ENCODE data around the gene NR2F1. TPM values are rescaled to one million over a fixed set of nuclear protein-coding genes. Genes with fewer than 3 reads are reported as not detected.

NR2F1 gene
- polyA plus RNA-seq, 1 donor from 2014 or later, result 2.1 TPM

- Histone ChIP-seq H3K9ac (ENCODE audit: low read length) (peak overlapping the region; percentile 49), H3K27ac (ENCODE audit: low read length) (no peak overlapping the region), H2AFZ (ENCODE audit: low read depth, low read length) (no peak overlapping the region)
Observed at GRCh38 chr5:93583768-93584595, 960 bp downstream of the NR2F1 start.

GRCh38 chr5:93584596-93585040 is 1.6 kb downstream of the NR2F1 start:
- H4K20me1 ChIP-seq (ENCODE audit: insufficient read depth), result no peaks in the 10 kb centered on the region
- no peak for TF ChIP-seq EP300 (conservative IDR thresholded peaks at IDR 0.05; ENCODE audit: poor library complexity, severe bottlenecking)
- TF ChIP-seq EZH2 (IDR thresholded peaks at IDR 0.05; ENCODE audit: borderline replicate concordance, insufficient read depth, low read length, poor library complexity, severe bottlenecking), result no peak
- no peak for TF ChIP-seq POLR2AphosphoS5 (IDR thresholded peaks at IDR 0.05)
- TF ChIP-seq SMC3 (conservative IDR thresholded peaks at IDR 0.05; ENCODE audit: poor library complexity), result no peak
- TF ChIP-seq TAF1 (IDR thresholded peaks at IDR 0.05; ENCODE audit: low read depth), result no peak
- TF ChIP-seq RAD21 (conservative IDR thresholded peaks at IDR 0.05), result no peak
- TF ChIP-seq MXI1 (conservative IDR thresholded peaks at IDR 0.05; ENCODE audit: poor library complexity, severe bottlenecking), result no peak
- TF ChIP-seq, protein P1, sequence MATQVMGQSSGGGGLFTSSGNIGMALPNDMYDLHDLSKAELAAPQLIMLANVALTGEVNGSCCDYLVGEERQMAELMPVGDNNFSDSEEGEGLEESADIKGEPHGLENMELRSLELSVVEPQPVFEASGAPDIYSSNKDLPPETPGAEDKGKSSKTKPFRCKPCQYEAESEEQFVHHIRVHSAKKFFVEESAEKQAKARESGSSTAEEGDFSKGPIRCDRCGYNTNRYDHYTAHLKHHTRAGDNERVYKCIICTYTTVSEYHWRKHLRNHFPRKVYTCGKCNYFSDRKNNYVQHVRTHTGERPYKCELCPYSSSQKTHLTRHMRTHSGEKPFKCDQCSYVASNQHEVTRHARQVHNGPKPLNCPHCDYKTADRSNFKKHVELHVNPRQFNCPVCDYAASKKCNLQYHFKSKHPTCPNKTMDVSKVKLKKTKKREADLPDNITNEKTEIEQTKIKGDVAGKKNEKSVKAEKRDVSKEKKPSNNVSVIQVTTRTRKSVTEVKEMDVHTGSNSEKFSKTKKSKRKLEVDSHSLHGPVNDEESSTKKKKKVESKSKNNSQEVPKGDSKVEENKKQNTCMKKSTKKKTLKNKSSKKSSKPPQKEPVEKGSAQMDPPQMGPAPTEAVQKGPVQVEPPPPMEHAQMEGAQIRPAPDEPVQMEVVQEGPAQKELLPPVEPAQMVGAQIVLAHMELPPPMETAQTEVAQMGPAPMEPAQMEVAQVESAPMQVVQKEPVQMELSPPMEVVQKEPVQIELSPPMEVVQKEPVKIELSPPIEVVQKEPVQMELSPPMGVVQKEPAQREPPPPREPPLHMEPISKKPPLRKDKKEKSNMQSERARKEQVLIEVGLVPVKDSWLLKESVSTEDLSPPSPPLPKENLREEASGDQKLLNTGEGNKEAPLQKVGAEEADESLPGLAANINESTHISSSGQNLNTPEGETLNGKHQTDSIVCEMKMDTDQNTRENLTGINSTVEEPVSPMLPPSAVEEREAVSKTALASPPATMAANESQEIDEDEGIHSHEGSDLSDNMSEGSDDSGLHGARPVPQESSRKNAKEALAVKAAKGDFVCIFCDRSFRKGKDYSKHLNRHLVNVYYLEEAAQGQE (IDR thresholded peaks at IDR 0.05; ENCODE audit: borderline replicate concordance), result no peak
- TF ChIP-seq, protein P2, sequence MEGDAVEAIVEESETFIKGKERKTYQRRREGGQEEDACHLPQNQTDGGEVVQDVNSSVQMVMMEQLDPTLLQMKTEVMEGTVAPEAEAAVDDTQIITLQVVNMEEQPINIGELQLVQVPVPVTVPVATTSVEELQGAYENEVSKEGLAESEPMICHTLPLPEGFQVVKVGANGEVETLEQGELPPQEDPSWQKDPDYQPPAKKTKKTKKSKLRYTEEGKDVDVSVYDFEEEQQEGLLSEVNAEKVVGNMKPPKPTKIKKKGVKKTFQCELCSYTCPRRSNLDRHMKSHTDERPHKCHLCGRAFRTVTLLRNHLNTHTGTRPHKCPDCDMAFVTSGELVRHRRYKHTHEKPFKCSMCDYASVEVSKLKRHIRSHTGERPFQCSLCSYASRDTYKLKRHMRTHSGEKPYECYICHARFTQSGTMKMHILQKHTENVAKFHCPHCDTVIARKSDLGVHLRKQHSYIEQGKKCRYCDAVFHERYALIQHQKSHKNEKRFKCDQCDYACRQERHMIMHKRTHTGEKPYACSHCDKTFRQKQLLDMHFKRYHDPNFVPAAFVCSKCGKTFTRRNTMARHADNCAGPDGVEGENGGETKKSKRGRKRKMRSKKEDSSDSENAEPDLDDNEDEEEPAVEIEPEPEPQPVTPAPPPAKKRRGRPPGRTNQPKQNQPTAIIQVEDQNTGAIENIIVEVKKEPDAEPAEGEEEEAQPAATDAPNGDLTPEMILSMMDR (IDR thresholded peaks at IDR 0.05; ENCODE audit: poor library complexity, severe bottlenecking), result no peak

More at GRCh38 chr5:93583768-93584595, 960 bp downstream of the NR2F1 start:
- TF ChIP-seq MXI1 (conservative IDR thresholded peaks at IDR 0.05; ENCODE audit: poor library complexity, severe bottlenecking) (no peak), EP300 (conservative IDR thresholded peaks at IDR 0.05; ENCODE audit: poor library complexity, severe bottlenecking) (no peak), EZH2 (IDR thresholded peaks at IDR 0.05; ENCODE audit: borderline replicate concordance, insufficient read depth, low read length, poor library complexity, severe bottlenecking) (no peak), SMC3 (conservative IDR thresholded peaks at IDR 0.05; ENCODE audit: poor library complexity) (peak; percentile 45), RAD21 (conservative IDR thresholded peaks at IDR 0.05) (no peak), POLR2AphosphoS5 (IDR thresholded peaks at IDR 0.05) (peak; percentile 21)
- H4K20me1 ChIP-seq (ENCODE audit: insufficient read depth), result no peaks in the 10 kb centered on the region
- H3K4me3 ChIP-seq (ENCODE audit: low read length), result peak overlapping the region; percentile 64
- H3K9me3 ChIP-seq (ENCODE audit: low read length), result peaks cover 5% of the 10 kb centered on the region
- H3K4me2 ChIP-seq (ENCODE audit: low read length), result no peak overlapping the region
- H3K79me2 ChIP-seq (replicated peaks; ENCODE audit: insufficient read depth, low read length), result no peaks in the 10 kb centered on the region
- H3K36me3 ChIP-seq (ENCODE audit: insufficient read depth, low read length), result no peaks in the 10 kb centered on the region
- peaks cover 5% of the 10 kb centered on the region for H3F3A ChIP-seq (ENCODE audit: insufficient read depth, low read length, poor library complexity, severe bottlenecking)
- peaks cover 89% of the 10 kb centered on the region for H3K27me3 ChIP-seq (ENCODE audit: insufficient read depth, low read depth, low read length)
- H3K9me2 ChIP-seq (ENCODE audit: insufficient read depth, low read length), result no peaks in the 10 kb centered on the region

More at GRCh38 chr5:93584596-93585040, 1.6 kb downstream of the NR2F1 start:
- no peak overlapping the region for H3K27ac ChIP-seq (ENCODE audit: low read length)
- no peaks in the 10 kb centered on the region for H3K9me2 ChIP-seq (ENCODE audit: insufficient read depth, low read length)
- no peak overlapping the region for H2AFZ ChIP-seq (ENCODE audit: low read depth, low read length)
- no peaks in the 10 kb centered on the region for H3K36me3 ChIP-seq (ENCODE audit: insufficient read depth, low read length)
- no peak overlapping the region for H3K9ac ChIP-seq (ENCODE audit: low read length)
- H3K27me3 ChIP-seq (ENCODE audit: insufficient read depth, low read depth, low read length), result peaks cover 89% of the 10 kb centered on the region
- peaks cover 5% of the 10 kb centered on the region for H3F3A ChIP-seq (ENCODE audit: insufficient read depth, low read length, poor library complexity, severe bottlenecking)
- peak overlapping the region; percentile 53 for H3K4me3 ChIP-seq (ENCODE audit: low read length)
- H3K9me3 ChIP-seq (ENCODE audit: low read length), result peaks cover 5% of the 10 kb centered on the region
- no peak overlapping the region for H3K4me2 ChIP-seq (ENCODE audit: low read length)
- no peaks in the 10 kb centered on the region for H3K79me2 ChIP-seq (replicated peaks; ENCODE audit: insufficient read depth, low read length)
